Measurements from ENCODE around the gene FCRL2.

GRCh38 chr1:157724537-157725220, 52.3 kb downstream of the FCRL2 start:
- no peak for TF ChIP-seq CTCF (IDR thresholded peaks at IDR 0.05; ENCODE audit: poor library complexity)
- TF ChIP-seq EZH2phosphoT487 (IDR thresholded peaks at IDR 0.05; ENCODE audit: low read depth, severe bottlenecking, unreplicated experiment) = no peak
- TF ChIP-seq EZH2 (IDR thresholded peaks at IDR 0.05; ENCODE audit: borderline replicate concordance) = no peak
